Right hindlimb (tissue), 1 donor: ENCODE results near the gene TAS2R50.
"Not testable (repeated sequence)": the region's sequence is repeated elsewhere in the genome, so short reads cannot be mapped to it uniquely, and the experiment has no call there.

Experiments used
- DNase-seq: peaks from one replicate; pipeline ENCODE4 v3.0.0-alpha.2; 2018

TAS2R50 gene, protein sequence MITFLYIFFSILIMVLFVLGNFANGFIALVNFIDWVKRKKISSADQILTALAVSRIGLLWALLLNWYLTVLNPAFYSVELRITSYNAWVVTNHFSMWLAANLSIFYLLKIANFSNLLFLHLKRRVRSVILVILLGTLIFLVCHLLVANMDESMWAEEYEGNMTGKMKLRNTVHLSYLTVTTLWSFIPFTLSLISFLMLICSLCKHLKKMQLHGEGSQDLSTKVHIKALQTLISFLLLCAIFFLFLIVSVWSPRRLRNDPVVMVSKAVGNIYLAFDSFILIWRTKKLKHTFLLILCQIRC

DNA sequence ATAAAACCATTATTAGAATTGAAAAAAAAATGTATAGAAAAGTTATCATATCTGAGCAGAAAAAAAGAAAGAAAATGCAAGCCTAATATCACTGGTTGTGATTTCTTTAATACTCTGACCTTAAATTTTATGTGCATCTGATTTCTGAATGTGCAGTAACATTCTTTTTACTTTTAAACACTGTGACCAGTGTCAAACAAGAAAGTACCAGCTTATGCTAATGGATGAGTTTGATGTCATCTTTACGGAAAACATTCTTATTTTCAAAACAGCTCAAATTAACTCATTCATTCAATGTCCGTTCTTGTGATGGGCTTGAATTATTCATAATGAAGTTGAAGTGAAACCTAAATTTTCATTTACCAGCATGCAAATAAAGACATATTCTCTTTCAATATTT, at the start of gene TAS2R50:
TAS2R50 (minus strand) TSS at position 101 of the 400 bp plus-strand sequence; CDS start at position 49, 52 bp downstream.
- no peak for DNase-seq

DNA sequence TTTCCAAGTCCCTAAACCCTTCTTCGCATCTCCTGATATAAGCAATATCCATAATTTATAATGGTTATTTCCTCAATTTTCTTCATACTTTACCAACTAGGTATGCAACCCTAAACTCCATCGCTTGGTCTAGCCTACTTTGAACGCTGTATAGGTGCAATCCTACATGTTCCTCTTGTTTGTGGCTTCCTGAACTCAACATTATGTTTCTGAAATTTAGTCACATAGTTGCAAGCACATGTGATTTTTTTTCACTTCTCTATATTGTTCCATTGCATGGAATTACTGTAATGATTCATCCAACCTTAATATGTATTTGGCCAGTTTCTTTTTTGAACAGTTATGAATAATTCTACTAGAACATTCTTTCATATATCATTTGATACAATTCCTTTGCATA, 47.2 kb upstream of the TAS2R50 start:
- not testable (repeated sequence) for DNase-seq

DNA sequence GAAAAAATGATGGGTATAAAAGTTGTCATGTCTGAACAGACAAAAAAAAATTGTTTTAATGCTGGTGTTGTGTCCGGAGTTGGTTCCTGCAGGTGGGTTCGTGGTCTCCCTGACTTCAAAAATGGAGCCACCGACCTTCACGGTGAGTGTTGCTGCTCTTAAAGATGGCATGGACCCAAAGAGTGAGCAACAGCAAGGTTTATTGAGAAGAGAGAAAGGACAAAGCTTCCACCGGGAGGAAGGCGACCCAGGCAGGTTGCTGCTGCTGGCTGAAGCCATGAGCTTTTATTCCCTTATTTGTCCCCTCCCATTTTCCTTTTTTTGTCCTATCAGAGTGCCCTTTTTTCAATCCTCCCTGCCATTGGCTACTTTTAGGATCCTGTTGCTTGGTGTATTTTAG, 44.6 kb upstream of the TAS2R50 start, which contains the start of gene TAS2R31:
TAS2R31 (minus strand) TSS at position 101 of the 400 bp plus-strand sequence; CDS start at position 29, 72 bp downstream.
- no peak for DNase-seq

DNA sequence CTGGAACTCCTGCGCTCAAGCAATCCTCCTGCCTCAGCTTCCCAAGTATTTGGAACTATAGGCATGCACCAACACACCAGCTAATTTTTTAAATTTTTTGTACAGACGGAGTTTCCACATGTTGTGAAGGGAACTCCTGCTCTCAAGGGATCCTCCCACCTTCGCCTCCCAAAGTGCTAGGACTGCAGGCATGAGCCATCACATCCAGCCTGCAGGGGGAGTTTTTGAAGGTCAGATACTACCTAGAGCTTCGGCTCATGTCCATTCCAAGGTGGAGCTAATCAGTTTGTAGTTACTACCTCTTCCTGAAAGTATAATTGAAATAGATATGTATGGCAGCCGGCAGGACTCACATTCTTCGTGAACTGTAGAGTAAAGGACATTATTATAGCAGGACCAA, 39.4 kb upstream of the TAS2R50 start:
- DNase-seq, result no peak

DNA sequence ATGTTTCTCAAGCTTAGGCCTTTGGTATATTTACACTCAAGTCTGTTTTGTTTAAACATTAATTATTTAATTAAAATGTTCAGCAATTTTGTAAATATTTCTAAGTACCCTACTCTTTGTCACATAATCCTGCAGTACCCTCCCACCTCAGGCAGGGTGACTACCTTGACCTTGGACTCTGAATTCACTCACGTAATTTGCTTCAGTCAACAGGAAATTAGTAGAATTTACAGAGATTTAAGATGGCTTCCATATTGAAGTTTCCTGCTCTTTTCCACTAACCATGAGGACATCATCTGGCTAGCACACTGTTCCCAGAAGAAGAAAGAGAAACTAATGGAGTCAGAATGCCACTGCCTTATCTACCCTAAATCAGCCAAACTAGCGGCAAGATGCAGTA, 36.7 kb upstream of the TAS2R50 start:
- DNase-seq, result no peak

DNA sequence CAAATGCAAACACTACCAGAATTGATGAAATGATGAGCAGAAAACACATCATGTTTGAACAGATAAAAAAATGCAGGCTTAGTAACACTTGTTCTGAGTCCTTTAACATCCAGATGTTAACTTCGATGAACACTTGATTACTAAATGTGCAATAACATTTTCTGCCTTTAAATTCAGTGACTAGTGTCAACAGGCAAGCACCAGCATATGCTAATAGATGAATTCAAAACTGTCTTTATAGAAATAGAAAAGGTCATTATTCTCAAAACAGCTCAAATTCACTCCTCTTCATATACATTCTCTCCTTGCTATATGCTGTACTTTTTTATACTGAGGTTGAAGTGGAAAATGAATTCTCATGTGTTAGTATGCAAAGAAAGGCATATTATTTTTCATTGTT, 35.8 kb upstream of the TAS2R50 start, which contains the start of gene TAS2R19:
TAS2R19 (minus strand) TSS at position 101 of the 400 bp plus-strand sequence; CDS start at position 52, 49 bp downstream.
- DNase-seq, result no peak

DNA sequence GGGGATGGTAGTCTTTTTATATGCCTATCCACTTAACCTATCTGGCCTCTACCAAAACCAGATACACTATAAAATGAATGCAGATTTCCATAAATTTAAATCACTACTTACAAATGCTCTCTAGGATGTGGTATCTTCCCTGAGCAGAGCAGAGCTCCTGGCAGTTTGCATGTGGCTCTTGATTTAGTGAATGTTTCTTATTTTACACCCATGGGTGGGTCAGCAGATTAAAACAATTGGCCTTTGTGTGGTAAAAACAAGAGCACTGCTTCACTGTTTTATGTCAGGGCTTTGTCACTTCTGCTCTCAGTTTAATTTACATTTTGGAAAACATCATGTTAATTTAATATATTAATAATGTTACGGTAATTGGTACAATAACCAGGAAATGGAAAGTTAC, 30.2 kb upstream of the TAS2R50 start:
- no peak for DNase-seq

DNA sequence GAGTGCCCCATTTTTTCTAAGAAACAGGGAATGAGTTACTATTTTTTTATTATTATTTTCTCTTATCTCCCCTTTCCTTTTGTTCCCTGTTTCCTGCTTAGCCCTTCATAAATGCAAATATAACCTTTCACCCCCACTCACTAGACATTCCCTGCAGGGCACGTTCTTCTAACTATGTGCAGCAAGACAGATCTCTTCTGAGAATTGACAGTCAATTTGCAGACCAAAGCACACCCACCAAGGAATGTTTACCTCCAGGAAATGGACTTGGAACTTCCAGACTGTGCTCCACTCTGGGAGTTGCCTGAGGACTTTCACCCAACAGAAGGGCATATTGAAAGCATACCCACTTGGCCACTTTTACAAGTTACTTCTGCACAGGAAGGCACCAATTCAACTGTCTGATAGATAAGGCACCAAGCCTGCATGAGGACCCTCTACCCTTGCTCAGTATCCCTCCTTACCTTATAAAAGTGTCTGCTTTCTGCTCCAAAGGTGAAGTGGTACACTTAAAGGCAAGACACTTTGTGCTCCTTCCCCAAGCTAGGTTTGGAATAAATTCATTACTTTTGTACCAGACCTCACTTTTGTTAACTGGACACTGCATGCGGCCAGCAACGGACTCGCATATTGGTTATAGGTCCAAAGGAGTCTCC, 29.2 kb upstream of the TAS2R50 start:
- DNase-seq, result no peak

DNA sequence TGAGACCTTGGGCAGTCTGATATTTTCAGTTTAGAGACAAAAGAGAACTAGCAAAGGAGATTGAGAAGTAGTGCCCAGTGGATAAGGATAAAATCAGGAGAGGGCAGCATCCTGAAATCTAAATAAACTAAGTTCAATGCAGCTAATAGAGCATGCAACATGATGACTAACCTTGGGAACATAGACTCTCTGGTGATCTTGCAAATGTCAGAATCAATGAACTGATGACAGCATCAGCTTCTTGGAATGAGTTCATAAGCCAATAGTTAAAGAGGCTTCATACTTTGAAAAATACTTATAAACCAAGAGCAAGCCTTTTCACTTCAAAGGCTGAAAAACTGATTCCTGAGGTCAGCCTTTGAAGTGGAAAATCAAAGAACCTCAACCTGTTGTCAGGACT, 27.5 kb upstream of the TAS2R50 start:
- no peak for DNase-seq

DNA sequence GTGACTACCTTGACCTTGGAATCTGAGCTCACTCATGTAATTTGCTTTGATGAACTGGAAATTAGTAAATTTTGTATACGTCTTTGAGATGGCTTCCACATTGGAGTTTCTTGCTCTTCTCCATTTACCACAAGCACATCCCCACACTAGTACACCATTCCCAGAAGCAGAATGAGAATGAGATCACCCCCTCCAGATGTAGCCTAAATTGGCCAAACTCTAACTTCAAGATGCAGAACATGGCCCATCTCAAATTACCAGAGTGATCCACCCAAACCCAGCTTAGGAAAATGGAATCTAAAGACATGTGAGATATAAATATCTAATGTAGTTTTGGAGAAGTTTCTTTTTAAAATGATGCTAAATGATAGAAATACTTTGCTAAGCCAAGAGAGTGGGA, 20.9 kb upstream of the TAS2R50 start:
- DNase-seq, result no peak

DNA sequence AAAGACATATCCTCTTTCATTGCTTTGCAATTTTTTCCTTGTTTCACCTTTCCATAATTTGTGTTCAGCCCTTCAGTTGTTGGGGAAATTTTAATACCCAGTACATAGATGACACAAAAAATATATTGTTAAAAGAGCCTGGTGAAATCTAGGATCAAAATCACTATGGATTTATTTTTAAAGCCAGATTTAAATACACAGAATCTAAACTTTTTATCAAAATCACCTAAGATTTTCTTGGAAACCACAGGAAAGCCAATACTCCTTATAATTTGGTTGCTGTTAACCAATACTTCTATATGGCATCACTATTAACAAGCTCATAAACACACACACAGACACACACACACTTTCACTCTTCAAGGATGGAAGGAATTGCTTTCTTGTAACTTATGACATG, 11.5 kb upstream of the TAS2R50 start, which contains the start of gene TAS2R20:
TAS2R20 (minus strand) TSS at position 101 of the 400 bp plus-strand sequence. CDS start 429 bp downstream, outside the sequence.
- DNase-seq, result no peak

DNA sequence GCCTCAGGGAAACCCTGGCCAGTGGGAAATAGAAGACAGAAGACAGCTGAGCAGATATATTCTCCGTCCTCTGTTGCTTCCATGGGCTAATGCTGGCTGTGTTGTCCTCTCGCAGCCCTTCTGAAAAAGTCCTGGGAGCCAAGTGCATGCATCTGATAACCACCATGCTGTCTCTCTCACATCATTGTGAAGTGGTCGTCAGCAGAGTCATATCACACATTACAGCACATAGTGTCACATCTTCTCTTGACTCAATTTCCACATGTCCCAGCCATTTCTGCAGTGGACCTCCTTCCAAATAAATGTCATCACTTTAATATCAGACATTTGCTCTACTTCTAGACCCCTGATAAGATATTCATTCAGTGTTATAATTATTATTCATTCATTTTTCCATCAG, 7.6 kb upstream of the TAS2R50 start:
- DNase-seq, result no peak

DNA sequence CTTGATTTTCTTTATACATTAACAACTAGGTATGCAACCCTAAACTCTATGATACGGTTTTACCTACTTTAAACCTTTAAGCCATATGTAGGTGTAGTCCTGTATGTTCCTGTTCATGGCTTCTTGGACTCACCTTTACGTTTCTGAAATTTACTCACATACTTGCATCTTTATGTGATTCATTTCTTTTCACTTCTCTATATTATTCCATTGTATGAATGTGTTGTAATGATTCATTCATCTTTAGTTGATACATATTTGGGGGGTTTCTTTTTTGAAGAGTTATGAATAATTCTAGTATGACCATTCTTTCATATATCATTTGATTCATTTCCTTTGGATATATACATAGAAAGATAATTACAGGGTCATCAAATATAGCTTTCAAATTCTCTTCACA, 2.4 kb upstream of the TAS2R50 start:
- DNase-seq, result no peak

DNA sequence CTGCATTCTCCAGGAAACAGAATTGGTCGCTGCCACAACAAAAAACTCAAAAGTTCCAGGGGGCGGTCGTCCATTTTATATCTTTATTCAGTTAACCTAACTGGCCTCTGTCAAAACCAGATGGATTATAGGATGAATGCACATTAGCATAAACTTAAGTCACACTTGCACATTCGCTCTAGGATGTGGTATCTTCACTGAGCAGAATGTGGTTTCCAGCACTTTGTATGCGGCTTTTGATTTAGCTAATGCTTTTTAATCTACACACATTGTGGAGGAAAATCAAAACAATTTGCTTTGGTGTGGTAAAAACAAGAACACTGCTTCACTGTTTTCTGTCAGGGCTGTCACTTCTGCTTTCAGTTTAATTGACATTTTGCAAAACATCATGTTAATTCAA, 4.5 kb downstream of the TAS2R50 start:
- no peak for DNase-seq

DNA sequence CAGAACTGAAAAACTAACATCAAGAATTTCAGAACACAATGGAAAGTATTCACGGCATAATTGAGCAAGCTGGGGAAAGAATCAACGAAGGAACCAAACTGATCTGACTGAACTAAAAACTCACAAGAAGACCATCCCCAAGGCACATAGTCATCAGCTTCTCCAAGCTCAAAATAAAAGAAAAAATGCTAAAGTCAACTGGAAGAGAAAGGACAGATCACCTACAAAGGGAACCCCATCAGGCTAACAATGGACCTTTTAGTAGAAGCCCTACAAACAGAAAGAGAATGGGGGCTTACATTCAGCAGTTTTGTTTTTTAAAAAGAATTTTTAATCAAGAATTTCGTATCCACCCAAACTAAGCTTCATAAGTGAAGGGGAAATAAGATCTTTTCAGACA, 11.7 kb downstream of the TAS2R50 start:
- no peak for DNase-seq

DNA sequence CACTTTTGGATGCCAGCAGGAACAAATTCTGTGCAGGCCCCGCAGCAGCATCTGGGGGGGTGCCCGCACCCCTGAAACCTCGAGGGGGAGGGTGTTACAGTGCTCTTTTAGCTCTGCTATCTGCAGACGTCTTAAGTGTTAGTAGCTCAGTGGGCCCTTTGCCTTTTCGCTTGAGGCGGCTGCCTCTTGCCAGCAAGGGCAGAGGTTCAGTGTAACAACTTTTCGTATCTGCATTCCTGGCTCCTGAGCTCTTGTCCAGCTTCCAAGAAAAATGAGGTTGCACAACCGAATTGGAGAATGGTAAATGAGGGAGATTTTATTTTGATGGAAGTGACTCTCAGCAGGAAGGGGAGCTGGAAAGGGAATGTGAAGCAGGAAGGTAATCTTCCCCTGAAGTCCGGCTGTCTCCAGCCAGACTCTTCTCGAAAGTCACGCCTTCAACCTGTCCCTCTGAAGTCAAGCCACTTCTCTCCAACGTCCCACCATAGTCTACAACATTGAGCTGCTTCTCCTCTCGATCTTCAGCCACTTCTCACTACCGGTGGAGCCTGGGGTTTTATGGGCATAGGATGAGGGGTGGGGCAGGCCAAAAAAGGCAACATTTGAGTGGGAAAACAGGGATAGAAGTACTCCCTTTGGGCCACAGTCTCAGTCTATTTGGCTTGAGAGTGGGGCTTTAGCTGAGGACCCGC, 17.8 kb downstream of the TAS2R50 start:
- DNase-seq, result peak; percentile 14

DNA sequence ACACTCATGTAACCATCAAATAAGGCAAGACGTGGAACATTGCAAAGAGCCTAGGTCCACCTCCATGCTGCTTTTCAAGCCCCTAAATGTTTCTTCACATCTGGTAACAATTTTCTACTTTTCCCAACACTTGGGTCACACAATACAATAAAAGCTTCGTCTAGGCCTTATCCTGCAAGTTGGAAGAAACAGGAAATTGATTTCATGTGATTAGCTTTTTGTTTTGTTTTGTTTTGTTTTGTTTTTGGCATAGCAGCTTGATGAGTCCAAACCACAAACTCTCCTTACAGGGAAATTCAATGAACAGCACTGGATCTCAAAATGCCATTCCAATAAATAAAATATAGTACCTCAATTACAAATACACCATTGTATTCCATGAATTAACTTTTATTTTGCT, 19.3 kb downstream of the TAS2R50 start:
- DNase-seq, result no peak

DNA sequence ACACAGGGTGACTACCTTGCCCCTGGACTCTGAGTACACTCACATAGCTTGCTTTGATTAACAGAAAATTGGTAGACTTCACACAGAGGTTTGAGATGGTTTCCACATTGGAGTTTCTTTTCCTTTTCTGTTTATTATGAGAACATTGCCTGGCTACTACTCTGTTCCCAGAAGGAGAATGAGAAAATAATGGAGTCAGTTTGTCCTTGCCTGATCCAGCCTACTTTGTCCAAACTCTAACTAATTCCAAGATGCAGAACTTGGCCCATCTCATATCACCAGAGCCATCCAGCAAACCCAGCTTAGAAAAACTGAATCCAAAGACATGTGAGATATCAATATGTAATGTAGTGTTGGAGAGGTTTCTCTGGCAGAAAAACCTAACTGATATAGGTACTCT, 20.4 kb downstream of the TAS2R50 start:
- no peak for DNase-seq

DNA sequence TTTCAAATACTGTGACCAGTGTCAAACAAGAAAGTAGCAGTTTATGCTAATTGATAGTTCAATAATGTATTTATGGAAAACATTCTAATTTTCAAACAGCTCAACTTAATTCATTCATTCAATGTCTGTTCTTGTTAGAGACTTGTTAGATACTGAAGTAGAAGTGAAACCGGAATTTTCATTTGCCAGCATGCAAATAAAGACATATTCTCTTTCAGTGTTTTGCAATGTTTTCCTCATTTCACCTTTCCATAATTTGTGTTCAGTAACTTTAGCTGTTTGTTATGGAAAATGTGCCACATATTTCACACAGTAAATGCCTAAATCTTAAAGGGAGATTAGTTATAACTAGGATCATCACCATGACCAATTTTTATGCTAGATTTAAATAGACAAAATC, 21.2 kb downstream of the TAS2R50 start:
- DNase-seq, result no peak

DNA sequence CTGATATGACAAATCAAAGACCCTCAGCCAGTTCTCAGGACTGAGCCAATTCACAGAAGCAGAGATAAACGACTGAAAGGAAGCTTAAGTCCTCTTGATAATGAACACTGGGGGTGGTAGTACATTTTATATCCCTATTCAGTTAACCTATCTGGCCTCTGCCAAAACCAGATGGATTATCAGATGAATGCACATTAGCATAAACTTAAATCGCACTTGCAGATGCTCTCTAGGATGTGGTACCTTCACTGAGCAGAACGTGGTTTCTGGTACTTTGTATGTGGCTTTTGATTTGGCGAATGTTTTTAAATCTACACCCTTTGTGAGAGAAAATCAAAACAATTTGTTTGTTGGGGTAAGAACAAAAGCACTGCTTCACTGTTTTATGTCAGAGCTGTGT, 26.5 kb downstream of the TAS2R50 start:
- no peak for DNase-seq

DNA sequence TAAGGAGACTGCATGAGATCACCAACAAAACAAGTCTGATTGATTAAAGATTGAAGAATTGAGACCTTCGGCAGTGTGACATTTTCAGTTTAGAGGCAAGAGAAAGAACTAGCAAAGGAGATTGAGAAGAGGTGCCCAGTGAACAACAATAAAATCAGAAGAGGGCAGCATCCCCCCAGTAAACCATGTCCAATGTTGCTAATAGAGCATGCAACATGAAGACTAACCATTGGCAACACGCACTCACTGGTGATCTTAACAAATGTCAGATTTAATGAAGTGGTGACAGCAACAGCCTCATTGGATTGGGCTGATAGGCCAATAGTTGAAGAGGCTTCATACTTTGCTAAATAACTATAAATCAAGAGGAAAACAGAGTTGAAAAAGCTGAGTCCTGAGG, 26.9 kb downstream of the TAS2R50 start:
- DNase-seq, result no peak

DNA sequence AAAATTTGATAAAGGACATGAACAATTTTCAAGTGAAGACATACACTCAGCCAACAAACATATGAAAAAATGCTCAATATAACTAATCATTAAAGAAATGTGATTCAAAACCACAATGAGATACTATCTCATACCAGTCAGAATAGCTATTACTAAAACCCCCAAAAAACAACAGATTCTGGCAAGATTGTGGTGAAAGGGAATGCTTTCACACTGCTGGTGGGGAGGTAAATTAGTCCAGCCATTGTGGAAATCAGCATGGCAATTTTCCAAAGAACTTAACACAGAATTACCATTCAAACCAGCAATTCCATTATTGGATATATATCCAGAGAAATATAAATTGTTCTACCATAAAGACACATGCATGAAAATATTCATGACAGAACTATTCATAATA, 29.0 kb downstream of the TAS2R50 start:
- no peak for DNase-seq

DNA sequence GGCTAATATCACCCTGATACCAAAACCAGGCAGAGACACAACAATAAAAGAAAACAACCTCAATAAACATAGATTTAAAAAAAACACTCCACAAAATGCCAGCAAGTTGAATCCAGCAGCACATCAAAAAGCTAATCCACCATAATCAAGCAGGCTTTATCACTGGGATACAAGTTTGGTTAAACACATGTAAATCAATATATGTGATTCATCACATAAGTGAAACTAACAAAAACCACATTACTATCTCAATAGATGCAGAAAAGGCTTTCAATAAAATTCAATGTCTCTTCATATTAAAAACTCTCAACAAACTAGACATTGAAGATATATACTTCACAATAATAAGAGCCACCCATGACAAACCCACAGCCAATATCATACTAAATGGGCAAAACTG, 30.6 kb downstream of the TAS2R50 start:
- no peak for DNase-seq

DNA sequence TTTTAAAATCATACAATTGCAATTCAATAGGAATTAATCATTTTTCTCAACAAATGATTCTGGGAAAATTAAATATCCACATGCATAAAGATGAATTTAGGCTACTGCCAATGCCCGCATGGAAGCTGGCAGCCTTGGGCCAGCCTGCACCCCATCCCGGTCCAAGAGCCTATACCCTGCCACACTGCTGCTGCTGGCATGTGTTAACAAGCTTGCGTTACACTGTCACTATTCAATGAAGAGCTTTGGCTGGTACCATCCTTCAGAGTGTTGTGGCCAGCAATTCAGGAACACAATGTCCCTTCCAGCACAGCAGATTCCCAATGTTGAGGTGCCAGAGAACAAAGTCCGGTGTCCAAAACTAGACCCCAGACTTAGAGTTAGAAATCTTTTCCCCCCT, 34.1 kb downstream of the TAS2R50 start:
- no peak for DNase-seq
